ENCODE results near the gene AP1AR.
"Not testable (repeated sequence)": the region's sequence is repeated elsewhere in the genome, so short reads cannot be mapped to it uniquely, and the experiment has no call there.

The AP1AR gene

DNA sequence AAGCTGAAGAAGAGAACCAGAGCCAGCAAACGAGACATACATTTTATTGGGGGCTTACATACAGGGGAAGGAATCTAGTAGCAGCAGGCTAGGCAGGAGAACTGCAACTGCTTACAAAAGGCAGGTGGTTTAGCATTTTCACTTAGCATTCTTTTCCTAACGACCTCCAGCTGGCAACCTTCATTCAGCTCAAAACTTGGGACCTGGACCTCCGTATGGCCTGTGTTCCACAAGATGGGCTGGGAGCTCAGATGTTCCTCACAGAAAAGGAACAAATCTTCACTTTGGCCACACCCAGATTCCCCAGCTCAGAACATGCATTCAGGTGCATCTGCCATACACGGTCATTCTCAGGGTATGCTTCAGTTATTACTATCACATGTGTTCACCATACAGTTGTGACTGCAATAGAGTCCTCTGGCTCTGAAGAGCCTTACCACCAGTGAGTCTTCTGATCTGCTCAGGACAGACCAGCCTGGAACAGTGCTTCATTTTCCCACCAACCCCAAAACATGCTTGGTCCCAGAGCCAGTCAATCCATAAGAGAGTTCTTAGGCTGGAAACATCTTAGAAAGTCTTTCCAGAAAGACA lies 29.6 kb upstream of the AP1AR start:
- no peak overlapping the region for H4K8ac ChIP-seq (ENCODE audit: low read depth, low read length)
- H3K56ac ChIP-seq (ENCODE audit: low read length) = no peak overlapping the region
- H3K79me2 ChIP-seq (ENCODE audit: control insufficient read depth, insufficient read depth, low read length) = no peaks in the 10 kb centered on the region
- no peak overlapping the region for H3K18ac ChIP-seq (ENCODE audit: low read length)
- no peak overlapping the region for H3K4me3 ChIP-seq (ENCODE audit: low read length)
- no peak overlapping the region for H4K5ac ChIP-seq (ENCODE audit: low read length)
- H3K4me2 ChIP-seq (ENCODE audit: low read length) = no peak overlapping the region
- no peaks in the 10 kb centered on the region for H3K79me1 ChIP-seq (ENCODE audit: low read length)
- no peaks in the 10 kb centered on the region for H3K4me1 ChIP-seq (ENCODE audit: control insufficient read depth, low read depth, low read length)
- no peak overlapping the region for H3K9ac ChIP-seq (ENCODE audit: low read length)
- no peaks in the 10 kb centered on the region for H3K36me3 ChIP-seq (ENCODE audit: control insufficient read depth, insufficient read depth, low read length)
- no peak overlapping the region for H2BK120ac ChIP-seq (ENCODE audit: low read depth, low read length)
- H3K23ac ChIP-seq (ENCODE audit: low read length) = no peak overlapping the region
- no peaks in the 10 kb centered on the region for H3K27me3 ChIP-seq (ENCODE audit: insufficient read depth, low read length, poor library complexity)
- peak; percentile 46 for DNase-seq
- H3K27ac ChIP-seq (ENCODE audit: low read depth, low read length) = no peak overlapping the region
- no peak overlapping the region for H2BK15ac ChIP-seq (replicated peaks; ENCODE audit: low read depth)
- H2BK5ac ChIP-seq (ENCODE audit: low read length) = no peak overlapping the region
- no CpG with 5 or more reads among the region's 4 CpGs for WGBS (ENCODE audit: extremely low coverage, insufficient coverage, low lambda C conversion rate)
- H3K4ac ChIP-seq (ENCODE audit: low read depth, low read length) = no peak overlapping the region
- no peak overlapping the region for H2AK5ac ChIP-seq (ENCODE audit: low read length)

DNA sequence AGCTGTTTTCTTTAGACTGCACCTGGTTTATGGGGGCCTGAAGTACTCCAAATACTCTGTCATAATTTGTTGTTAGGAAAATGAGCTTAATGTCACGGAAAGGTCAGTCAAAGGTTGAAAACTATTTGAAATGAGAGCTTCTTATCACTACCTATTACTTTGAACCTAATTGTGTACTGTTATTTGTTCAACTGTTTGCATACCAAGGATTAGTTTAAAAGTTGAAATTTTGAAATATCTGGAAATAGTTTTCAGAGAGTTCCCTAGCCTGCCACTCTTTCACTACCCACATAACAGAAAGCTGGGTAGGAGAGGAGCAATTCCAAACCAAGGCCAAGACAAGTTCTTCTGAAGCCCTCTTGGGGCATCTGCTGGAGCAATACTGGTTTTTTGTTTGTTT lies 28.0 kb upstream of the AP1AR start:
- DNase-seq = no peak
- H2AK5ac ChIP-seq (ENCODE audit: low read length) = no peak overlapping the region
- no peak overlapping the region for H3K4me3 ChIP-seq (ENCODE audit: low read length)
- H3K9ac ChIP-seq (ENCODE audit: low read length) = no peak overlapping the region
- no peaks in the 10 kb centered on the region for H3K79me1 ChIP-seq (ENCODE audit: low read length)
- no peak overlapping the region for H3K23ac ChIP-seq (ENCODE audit: low read length)
- H2BK5ac ChIP-seq (ENCODE audit: low read length) = no peak overlapping the region
- H3K27ac ChIP-seq (ENCODE audit: low read depth, low read length) = no peak overlapping the region
- H4K5ac ChIP-seq (ENCODE audit: low read length) = no peak overlapping the region
- no peaks in the 10 kb centered on the region for H3K4me1 ChIP-seq (ENCODE audit: control insufficient read depth, low read depth, low read length)
- no peak overlapping the region for H3K4ac ChIP-seq (ENCODE audit: low read depth, low read length)
- no peaks in the 10 kb centered on the region for H3K36me3 ChIP-seq (ENCODE audit: control insufficient read depth, insufficient read depth, low read length)
- no peak overlapping the region for H4K8ac ChIP-seq (ENCODE audit: low read depth, low read length)
- H3K27me3 ChIP-seq (ENCODE audit: insufficient read depth, low read length, poor library complexity) = no peaks in the 10 kb centered on the region
- H3K4me2 ChIP-seq (ENCODE audit: low read length) = no peak overlapping the region
- no peak overlapping the region for H2BK15ac ChIP-seq (replicated peaks; ENCODE audit: low read depth)
- no CpG with 5 or more reads among the region's 1 CpG for WGBS (ENCODE audit: extremely low coverage, insufficient coverage, low lambda C conversion rate)
- no peaks in the 10 kb centered on the region for H3K79me2 ChIP-seq (ENCODE audit: control insufficient read depth, insufficient read depth, low read length)
- no peak overlapping the region for H3K56ac ChIP-seq (ENCODE audit: low read length)
- no peak overlapping the region for H3K18ac ChIP-seq (ENCODE audit: low read length)
- H2BK120ac ChIP-seq (ENCODE audit: low read depth, low read length) = no peak overlapping the region

DNA sequence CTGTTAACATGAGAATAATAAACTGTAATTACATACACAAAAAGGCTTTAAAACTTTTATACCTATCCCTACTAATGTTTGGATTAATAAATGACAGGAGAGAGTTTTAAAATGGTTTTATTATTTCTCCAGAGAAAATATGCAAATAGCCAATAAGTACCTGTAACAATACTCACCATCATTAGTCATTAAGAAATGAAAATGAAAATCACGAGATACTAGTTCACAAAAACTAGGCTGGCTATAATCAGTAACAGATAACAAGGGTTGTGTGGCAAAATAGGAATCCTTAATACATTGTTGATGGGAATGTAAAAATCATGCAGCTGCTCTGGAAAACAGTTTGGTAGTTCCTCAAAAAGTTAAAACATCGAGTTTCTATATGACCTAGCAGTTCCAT lies 25.2 kb upstream of the AP1AR start:
- no peaks in the 10 kb centered on the region for H3K36me3 ChIP-seq (ENCODE audit: control insufficient read depth, insufficient read depth, low read length)
- H2BK5ac ChIP-seq (ENCODE audit: low read length) = no peak overlapping the region
- H2BK120ac ChIP-seq (ENCODE audit: low read depth, low read length) = no peak overlapping the region
- no peaks in the 10 kb centered on the region for H3K27me3 ChIP-seq (ENCODE audit: insufficient read depth, low read length, poor library complexity)
- no peak overlapping the region for H3K23ac ChIP-seq (ENCODE audit: low read length)
- H3K79me2 ChIP-seq (ENCODE audit: control insufficient read depth, insufficient read depth, low read length) = no peaks in the 10 kb centered on the region
- H4K8ac ChIP-seq (ENCODE audit: low read depth, low read length) = no peak overlapping the region
- H3K4me1 ChIP-seq (ENCODE audit: control insufficient read depth, low read depth, low read length) = no peaks in the 10 kb centered on the region
- H3K4me3 ChIP-seq (ENCODE audit: low read length) = no peak overlapping the region
- WGBS (ENCODE audit: extremely low coverage, insufficient coverage, low lambda C conversion rate) = no CpG with 5 or more reads among the region's 2 CpGs
- no peak overlapping the region for H3K18ac ChIP-seq (ENCODE audit: low read length)
- no peak overlapping the region for H3K56ac ChIP-seq (ENCODE audit: low read length)
- H3K79me1 ChIP-seq (ENCODE audit: low read length) = no peaks in the 10 kb centered on the region
- H2BK15ac ChIP-seq (replicated peaks; ENCODE audit: low read depth) = no peak overlapping the region
- H3K27ac ChIP-seq (ENCODE audit: low read depth, low read length) = no peak overlapping the region
- H3K4me2 ChIP-seq (ENCODE audit: low read length) = no peak overlapping the region
- H2AK5ac ChIP-seq (ENCODE audit: low read length) = no peak overlapping the region
- no peak overlapping the region for H3K4ac ChIP-seq (ENCODE audit: low read depth, low read length)
- H4K5ac ChIP-seq (ENCODE audit: low read length) = no peak overlapping the region
- H3K9ac ChIP-seq (ENCODE audit: low read length) = no peak overlapping the region
- no peak for DNase-seq

DNA sequence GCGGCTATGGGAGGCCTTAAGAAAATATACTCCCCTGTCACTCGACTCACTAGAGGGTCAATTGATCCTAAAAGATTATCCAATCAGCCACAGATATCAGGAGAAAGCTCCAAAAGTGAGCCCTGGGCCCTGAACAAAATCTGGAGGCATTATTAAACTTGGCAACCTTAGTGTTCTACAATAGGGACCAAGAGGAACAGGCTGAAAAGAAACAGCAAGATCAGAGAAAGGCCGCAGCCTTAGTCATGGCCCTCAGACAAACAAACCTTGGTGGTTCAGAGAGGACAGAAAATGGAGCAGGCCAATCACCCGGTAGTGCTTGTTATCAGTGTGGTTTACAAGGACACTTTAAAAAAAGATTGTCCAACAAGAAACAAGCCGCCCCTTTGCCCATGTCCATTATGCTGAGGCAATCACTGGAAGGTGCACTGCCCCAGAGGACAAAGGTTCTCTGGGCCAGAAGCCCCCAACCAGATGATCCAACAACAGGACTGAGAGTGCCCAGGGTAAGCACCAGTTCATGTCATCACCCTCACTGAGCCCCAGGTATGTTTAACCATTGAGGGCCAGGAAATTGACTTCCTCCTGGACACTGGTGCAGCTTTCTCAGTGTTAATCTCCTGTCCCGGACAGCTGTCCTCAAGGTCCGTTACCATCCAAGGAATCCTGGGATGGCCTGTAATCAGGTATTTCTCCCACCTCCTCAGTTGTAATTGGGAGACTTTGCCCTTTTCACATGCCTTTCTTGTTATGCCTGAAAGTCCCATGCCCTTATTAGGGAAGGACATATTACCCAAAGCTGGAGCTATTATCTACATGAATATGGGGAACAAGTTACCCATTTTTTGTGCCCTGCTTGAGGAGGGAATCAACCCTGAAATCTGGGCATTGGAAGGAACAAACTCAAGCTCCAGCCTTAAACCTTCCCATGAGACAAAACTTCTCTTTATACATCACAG lies 23.2 kb upstream of the AP1AR start:
- H2AK5ac ChIP-seq (ENCODE audit: low read length); H3K4me1 ChIP-seq (ENCODE audit: control insufficient read depth, low read depth, low read length); H4K8ac ChIP-seq (ENCODE audit: low read depth, low read length); H3K4me3 ChIP-seq (ENCODE audit: low read length); H2BK15ac ChIP-seq (replicated peaks; ENCODE audit: low read depth); H3K4me2 ChIP-seq (ENCODE audit: low read length); H4K5ac ChIP-seq (ENCODE audit: low read length); H3K79me1 ChIP-seq (ENCODE audit: low read length); H2BK5ac ChIP-seq (ENCODE audit: low read length); DNase-seq; H3K27me3 ChIP-seq (ENCODE audit: insufficient read depth, low read length, poor library complexity); H3K4ac ChIP-seq (ENCODE audit: low read depth, low read length); H3K56ac ChIP-seq (ENCODE audit: low read length); H3K27ac ChIP-seq (ENCODE audit: low read depth, low read length); H3K9ac ChIP-seq (ENCODE audit: low read length); H3K23ac ChIP-seq (ENCODE audit: low read length); H2BK120ac ChIP-seq (ENCODE audit: low read depth, low read length); H3K36me3 ChIP-seq (ENCODE audit: control insufficient read depth, insufficient read depth, low read length); H3K79me2 ChIP-seq (ENCODE audit: control insufficient read depth, insufficient read depth, low read length); H3K18ac ChIP-seq (ENCODE audit: low read length): not testable (repeated sequence)
- no CpG with 5 or more reads among the region's 7 CpGs for WGBS (ENCODE audit: extremely low coverage, insufficient coverage, low lambda C conversion rate)

DNA sequence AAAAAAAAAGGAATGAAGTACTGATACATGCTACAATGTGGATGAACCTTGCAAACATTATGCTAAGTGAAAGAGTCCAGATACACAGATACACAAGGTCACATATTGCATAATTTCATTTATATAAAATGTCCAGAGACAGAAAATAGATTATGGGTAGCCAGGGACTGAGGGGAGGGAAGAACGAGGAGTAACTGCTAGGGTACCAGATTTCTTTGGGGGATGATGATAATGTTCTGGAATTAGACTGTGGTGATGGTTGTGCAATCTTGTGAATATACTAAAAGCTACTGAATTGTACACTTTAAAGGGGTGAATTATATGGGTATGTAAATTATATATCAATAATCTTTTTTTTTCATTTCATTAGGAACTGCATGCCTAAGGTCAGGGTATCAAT lies 20.8 kb upstream of the AP1AR start:
- Histone ChIP-seq H3K56ac (ENCODE audit: low read length) (no peak overlapping the region), H3K36me3 (ENCODE audit: control insufficient read depth, insufficient read depth, low read length) (no peaks in the 10 kb centered on the region), H3K4me1 (ENCODE audit: control insufficient read depth, low read depth, low read length) (no peaks in the 10 kb centered on the region), H2AK5ac (ENCODE audit: low read length) (no peak overlapping the region), H4K8ac (ENCODE audit: low read depth, low read length) (no peak overlapping the region), H3K27ac (ENCODE audit: low read depth, low read length) (no peak overlapping the region), H3K4me3 (ENCODE audit: low read length) (no peak overlapping the region), H3K4ac (ENCODE audit: low read depth, low read length) (no peak overlapping the region), H3K9ac (ENCODE audit: low read length) (no peak overlapping the region), H3K23ac (ENCODE audit: low read length) (no peak overlapping the region), H3K79me1 (ENCODE audit: low read length) (no peaks in the 10 kb centered on the region), H3K4me2 (ENCODE audit: low read length) (no peak overlapping the region), H2BK5ac (ENCODE audit: low read length) (no peak overlapping the region), H3K18ac (ENCODE audit: low read length) (no peak overlapping the region), H2BK15ac (replicated peaks; ENCODE audit: low read depth) (no peak overlapping the region), H4K5ac (ENCODE audit: low read length) (no peak overlapping the region), H3K79me2 (ENCODE audit: control insufficient read depth, insufficient read depth, low read length) (no peaks in the 10 kb centered on the region), H3K27me3 (ENCODE audit: insufficient read depth, low read length, poor library complexity) (no peaks in the 10 kb centered on the region), H2BK120ac (ENCODE audit: low read depth, low read length) (no peak overlapping the region)
- WGBS (ENCODE audit: extremely low coverage, insufficient coverage, low lambda C conversion rate) = no CpG with 5 or more reads among the region's 1 CpG
- no peak for DNase-seq
